Activated CD4-positive, alpha-beta T cell treated with anti-CD3 and anti-CD28 coated beads, Interleukin-10, Interleukin-2, amounts not matched to agents 100 ng/mL and 50 ng/mL, durations not matched to agents 16 hours and 8 hours (primary cell): ENCODE measurements around the gene TAL1.
"Not testable (repeated sequence)": the region's sequence is repeated elsewhere in the genome, so short reads cannot be mapped to it uniquely, and the experiment has no call there.

Experiments used
- DNase-seq: peaks from one replicate; pipeline ENCODE4 v3.0.0-alpha.2; 2020

The TAL1 gene

DNA sequence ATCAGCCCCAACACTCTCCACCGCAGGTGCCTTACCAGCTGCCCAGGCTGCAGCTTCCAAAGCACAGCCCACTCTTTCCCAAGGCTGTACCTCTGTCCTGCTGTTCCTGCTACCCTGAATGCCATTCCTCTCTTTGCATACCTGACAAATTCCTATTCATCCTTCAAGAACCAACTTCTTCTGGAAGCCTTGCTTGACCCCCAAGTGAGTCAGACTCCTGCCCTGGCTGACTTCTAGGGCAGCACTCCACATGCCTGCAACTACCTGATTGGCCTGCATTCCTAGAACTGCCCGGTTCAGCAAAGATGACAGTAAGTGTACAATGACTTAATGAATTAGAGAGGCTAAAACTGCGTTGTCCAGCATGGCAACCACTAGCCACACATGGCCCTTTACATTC is 21.4 kb downstream of the TAL1 start:
- DNase-seq, result no peak

DNA sequence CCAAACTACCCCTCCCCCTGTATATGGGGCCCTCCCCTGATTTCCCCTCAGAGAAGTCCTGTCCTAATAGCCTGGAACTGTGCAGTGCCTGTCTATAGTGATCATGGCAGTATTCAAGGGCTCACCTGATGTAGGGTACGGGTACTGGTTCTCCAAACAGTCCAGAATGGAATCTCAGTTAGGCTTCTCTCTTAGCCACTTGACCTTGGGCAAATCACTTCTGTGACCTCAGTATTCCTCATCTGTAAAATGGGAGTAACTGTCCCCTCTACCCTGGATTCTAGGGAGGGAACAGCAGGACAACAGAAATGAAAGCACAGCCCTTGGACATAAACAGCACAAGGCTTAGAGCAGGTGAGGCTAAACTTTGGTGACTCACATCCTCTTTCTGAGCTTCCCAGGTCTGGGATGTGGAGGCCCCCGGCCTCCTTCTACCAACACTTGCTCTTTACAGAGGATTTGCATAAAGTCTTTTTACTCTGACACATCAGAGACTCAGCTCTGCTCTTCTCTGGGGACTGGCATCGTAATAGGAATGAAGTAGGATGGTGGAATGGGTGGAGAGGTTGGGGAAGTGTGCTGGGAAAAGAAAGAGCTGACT is 22.2 kb downstream of the TAL1 start:
- no peak for DNase-seq

DNA sequence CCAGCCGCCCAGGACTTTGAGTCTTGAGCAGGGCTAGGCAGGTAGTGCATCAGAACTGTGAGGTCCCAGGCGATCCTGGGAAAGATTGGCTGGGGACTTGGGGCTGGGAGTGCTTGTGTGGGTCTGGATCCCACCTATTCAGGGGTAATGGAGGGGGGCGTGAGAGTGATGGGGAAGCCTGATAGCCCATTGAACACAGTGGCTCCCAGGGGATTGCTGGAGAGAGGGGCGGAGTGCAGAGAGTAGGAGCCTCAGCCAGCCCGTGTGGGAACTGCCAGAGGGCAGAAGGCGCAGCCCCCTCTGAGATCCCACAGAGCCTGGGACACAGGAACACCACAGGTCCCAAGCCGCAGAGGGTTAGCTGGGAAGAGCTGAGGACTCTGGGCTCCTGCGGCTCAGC is 22.9 kb downstream of the TAL1 start:
- DNase-seq, result no peak

DNA sequence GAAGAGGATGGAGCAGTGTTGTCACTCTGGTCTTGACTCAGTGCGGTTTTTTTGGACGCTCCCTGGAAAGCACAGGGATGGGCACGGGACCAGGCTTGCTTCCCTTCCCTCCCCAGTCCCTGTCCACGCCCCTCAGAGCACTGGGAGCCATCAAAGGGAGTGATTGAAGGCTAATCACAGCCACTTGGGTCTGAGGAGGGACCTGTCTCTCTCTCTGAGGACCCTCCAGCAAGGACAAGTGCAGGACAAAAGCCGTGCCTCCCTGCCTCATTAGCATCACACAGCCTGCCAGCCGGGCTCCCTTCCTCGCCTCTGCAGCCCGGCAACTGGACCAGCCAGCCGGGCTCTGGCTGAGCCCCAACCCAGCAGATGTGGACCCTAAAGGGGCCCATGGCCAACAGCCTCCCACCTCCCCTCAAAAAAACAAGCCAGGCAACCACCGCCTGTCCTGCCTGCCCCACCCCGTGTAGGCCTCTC is 23.6 kb downstream of the TAL1 start:
- no peak for DNase-seq

DNA sequence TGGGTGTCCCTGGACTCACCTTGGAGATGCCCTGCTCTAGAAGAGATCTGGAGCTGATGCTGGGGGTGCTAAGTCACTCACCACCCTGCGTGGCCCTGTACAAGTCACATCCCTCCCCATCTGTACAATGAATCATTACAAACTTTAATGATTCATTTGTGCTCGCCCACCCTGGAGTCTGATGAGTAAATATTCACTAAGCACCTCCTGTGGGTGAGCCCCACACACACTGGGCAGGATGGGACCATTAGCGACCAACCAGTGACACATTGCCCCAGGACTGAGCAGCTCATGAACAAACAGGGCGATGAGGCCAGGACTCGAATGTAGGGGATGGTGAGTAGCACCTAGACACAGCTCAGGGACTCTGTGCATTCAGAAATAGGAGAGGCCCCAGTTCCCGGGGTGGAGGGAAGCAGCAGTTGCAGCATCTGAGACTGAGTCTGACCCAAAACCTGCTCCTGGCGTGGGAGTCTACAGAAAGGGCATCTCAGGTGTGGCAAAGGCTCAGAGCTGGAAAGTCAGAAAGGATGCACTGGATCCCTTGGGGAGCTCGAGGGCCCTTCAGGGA is 24.1 kb downstream of the TAL1 start:
- peak; percentile 15 for DNase-seq

DNA sequence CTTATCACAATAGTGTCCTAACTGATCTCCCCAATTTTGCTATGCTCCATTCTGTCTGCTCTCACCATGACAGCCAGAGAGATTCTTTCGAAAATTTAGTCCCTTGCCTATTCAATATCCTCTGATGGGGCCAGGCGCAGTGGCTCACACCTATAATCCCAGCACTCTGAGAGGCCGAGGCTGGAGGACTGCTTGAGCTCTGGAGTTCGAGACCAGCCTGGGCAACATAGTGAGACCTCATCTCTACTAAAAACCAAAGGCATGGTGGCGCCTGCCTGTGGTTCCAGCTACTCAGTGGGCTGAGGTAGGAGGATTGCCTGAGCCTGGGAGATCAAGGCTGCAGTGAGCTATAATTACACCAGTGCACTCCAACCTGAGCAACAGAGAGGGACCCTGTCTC is 26.1 kb downstream of the TAL1 start:
- DNase-seq, result no peak

DNA sequence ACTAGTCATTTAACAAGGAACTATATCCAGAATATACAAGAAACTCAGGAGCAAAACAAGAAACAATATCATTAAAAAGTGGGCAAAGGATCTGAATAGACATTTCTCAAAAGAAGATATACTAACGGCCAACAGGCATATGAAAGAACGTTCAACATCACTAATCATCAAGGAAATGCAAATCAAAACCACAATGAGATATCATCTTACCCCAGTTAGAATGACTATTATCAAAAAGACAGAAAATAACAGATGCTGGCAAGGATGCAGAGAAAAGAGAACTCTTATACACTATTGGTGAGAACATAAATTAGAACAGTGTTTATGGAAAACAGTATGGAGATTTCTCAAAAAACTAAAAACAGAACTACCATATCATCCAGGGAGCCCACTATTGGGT is 28.5 kb downstream of the TAL1 start:
- DNase-seq, result not testable (repeated sequence)

DNA sequence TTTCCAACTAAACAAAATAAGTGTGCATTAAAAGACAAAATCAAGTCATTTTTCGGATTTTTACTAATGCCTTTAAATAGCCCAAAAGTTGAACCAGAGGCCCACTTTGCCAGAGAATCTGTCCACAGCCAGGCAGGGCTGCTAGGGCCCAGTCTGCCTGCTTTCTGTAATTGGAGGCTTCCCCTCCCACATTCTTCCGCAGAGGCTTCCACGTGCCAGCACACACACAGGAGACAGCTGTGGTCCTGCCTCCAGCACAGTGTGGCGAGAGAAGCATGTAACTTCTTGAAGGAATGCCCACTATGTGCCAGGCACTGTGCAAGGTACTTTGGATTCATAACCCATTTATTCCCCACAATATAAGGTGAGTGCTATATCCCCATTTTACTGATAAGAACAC is 30.8 kb downstream of the TAL1 start:
- no peak for DNase-seq

DNA sequence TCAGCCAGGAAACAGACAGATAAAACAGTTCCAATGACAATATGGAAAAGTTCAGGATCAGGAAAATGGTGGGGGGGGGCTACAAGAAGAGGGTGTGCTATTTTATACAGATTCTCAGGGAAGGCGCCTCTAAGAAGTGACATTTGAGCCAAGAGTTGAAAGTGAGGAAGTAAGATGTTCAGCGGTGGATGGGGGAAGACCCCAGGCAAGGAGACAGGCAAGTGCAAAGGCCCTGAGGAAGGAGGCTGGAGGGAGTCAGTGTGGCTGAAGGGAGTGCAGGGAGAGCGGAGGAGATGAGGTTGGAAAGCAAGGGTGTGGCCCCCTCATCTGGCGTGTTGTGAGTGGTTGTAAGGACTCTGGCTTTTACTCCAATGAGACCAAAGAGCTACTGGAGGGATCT is 33.8 kb downstream of the TAL1 start:
- no peak for DNase-seq

DNA sequence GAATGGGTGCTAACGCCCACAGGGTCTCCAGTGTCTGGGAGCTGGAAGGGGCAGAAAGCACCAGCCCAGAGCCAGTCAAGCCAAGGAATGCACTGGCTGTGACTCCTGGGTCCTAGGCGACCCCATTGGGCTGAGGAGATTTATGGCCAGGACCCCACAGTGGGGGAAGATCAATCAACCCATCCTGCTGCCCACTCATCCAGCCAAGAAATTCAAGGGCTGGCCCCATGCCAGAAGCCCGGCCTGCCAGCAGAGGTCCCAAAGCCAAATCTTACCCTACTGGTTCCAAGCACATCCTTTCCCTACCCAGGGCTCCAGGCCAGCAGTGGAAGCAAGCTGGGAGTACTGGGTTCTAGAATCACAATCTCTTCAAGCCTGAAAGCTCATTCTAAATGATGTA is 35.4 kb downstream of the TAL1 start:
- no peak for DNase-seq

DNA sequence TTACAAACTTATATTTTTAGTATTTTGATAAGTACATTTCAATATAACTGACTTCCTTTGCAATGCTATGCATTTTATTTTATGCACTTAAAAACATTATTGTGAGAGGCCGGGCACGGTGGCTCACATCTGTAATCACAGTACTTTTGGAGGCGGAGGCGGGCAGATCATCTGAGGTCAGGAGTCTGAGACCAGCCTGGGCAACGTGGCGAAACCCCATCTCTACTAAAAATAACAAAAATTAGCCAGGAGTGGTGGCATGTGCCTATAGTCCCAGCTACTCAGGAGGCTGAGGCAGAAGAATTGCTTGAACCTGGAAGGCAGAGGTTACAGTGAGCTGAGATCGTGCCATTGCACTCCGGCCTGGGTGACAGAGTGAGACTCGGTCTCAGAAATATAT is 36.0 kb downstream of the TAL1 start:
- DNase-seq, result not testable (repeated sequence)

DNA sequence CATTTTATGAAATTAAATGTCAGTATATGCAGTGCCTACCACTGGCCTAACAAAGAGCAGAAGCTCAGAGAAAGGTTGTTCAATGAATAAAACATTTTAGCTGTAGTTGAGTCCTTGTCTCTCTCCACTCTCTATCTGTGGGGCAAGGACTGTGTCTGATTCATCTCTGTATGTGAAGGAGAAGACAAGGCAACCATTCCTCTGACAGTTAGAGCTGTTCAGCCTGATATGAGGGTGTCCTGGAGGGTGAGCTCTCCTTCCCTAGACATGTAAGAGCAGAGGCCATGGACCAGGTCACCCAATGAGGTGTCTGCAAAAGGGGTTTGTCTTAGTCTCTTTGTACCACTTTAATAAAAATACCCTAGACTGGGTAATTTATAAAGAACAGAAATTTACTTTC is 37.7 kb downstream of the TAL1 start:
- DNase-seq, result no peak

DNA sequence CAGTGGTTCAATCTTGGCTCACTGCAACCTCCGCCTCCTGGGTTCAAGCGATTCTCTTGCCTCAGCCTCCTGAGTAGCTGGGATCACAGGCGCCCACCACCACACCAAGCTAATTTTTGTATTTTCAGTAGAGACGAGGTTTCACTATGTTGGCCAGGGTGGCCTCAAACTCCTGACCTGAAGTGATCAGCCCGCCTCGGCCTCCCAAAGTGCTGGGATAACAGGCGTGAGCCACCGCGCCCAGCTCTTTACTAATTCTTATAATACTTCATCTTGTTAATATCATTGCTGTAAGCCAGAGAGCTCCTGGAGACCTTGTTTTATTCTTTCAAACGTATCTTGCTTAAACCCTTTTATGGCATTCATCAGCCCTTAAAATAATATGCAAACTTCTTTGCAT is 38.5 kb downstream of the TAL1 start:
- not testable (repeated sequence) for DNase-seq

DNA sequence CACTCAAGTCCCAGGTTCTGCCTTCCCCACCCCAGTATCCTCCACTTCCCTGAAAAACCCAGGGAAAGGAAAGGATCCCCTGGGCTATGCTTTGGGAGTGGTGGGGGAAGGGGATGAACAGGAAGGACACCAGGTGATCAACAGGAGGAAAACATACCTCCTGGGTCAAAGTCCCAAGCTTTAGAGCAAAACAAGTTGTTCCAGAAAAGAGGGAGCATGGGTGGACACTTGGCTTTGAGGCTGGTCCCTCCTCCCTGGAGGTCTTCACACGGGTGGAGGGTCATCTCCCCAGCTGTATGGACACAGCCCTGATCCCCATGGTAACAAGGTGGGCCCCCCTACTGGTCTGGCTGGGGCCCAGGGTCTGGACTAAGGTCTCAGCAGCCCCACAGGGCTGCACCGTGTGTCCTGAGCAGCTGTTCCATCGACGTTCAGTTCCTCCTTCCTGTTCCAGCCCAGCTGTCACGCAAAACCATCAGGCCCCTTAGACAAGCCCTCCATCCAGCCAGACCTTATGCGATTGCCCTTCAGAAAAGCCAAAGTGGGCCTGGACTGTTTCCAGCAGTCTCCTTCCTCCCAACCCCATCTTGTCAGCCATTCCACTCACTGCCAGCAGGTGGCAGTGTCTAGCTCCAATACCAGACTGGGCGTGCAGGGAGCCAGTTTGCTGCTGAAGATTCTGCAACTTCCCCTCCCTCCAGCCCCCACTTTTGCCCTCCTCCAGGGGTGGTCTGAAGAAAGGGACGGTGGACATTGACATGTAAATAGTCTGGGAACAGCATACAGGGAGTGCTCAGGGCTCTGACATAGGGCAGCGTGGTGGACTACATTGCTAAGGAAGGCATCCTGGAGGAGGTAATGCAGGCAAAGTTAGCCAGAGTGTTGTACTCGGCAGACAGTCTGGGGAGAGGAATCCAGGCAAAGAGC is 39.3 kb downstream of the TAL1 start:
- DNase-seq, result peak; percentile 76

DNA sequence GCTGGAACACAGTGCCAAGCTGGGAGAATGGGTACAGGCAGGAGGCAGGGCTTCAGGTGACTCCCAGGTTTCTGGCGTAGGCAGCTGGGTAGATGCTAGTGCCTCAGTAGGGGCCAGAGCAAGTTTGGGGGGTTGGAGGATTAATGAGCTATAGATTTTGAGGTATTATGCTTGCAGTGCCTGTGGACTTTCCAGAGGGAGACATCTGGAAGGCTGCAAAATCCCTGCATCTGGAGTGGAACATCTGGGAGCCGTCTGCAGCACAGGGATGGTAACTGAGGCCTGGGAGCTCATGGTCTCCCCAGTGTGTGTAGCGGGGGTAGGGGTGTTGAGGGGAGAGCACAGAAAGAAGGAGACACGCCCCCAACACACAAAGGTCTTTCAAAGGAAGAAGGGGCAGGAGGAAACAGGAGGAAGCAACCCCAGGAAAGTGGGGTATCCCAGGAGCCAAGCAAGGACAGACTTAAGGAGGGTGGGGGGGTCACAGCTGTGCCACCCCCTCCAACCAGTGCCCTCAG is 40.0 kb downstream of the TAL1 start:
- DNase-seq, result no peak

DNA sequence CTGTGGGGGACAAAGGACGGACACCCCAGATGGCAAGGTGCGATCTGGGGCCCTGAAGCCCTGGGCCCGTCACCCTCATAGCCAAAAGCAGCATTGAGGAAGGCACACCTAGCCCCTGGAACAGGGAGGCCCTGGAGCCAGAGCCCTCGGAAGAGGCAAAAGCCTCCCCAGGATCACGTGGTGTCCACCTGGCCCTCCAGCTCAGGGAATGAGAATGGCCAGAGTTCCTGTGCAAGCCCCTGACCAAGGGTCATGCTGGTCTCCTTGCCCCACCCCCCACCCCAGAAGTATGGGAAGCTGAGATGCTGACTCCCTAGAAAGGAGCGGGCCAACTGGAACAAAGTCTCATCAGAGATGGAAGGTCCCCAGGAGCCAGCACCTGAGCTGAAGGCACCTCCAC is 41.2 kb downstream of the TAL1 start:
- no peak for DNase-seq

DNA sequence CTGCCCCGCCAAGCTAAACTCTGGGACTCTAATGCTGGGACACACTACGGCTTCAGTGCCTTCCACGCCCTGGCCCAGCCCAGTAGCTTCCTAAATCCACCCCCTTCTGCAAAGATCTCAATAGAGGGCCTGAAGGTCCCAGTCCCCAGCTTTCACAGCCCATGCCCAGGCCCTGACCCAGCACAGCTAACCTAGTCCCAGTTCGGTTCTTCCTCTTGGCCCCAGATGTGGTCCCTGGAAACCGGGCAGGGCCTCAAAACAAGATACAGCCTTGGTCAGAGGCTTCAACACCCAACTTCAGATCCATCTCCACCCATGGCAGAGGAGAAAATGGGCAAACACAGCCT is 41.5 kb downstream of the TAL1 start:
- no peak for DNase-seq

DNA sequence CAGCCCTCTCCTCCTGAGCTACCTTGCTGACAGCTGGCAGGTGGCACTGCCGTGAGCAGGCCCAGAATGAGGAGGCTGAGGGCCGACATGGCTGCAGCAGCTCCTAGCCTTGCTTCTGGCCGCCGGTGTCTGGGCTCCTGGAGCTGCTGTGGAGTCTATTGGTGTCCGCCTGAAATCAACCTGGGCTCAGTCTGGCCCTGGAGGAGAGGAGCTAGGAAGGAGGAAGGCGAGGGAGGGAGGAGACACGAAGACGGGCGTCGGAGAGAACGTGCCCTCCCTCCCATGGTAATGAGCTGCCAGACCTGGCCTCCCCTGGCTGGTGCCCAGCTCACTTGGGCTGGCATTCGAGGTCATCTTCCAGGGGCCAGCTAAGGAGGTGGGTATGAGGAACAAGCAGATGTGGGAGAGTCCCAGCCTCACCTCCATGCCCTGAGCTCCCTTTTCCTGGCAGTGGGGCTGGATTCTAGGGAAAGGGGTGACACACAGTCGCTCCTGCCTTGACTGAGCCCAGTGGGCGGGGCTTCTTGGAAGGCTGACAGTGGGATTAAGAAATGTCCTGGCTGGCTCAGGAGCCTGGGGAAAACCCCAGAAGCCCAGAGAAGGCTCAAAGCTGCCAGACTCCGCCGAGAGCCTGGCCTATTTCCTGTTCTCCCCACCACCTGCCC is 42.0 kb downstream of the TAL1 start, which contains the start of gene PDZK1IP1:
TSS of gene PDZK1IP1 (minus strand) at position 193 of the 665 bp plus-strand sequence. CDS start at position 89, 104 bp downstream.
- DNase-seq, result no peak

DNA sequence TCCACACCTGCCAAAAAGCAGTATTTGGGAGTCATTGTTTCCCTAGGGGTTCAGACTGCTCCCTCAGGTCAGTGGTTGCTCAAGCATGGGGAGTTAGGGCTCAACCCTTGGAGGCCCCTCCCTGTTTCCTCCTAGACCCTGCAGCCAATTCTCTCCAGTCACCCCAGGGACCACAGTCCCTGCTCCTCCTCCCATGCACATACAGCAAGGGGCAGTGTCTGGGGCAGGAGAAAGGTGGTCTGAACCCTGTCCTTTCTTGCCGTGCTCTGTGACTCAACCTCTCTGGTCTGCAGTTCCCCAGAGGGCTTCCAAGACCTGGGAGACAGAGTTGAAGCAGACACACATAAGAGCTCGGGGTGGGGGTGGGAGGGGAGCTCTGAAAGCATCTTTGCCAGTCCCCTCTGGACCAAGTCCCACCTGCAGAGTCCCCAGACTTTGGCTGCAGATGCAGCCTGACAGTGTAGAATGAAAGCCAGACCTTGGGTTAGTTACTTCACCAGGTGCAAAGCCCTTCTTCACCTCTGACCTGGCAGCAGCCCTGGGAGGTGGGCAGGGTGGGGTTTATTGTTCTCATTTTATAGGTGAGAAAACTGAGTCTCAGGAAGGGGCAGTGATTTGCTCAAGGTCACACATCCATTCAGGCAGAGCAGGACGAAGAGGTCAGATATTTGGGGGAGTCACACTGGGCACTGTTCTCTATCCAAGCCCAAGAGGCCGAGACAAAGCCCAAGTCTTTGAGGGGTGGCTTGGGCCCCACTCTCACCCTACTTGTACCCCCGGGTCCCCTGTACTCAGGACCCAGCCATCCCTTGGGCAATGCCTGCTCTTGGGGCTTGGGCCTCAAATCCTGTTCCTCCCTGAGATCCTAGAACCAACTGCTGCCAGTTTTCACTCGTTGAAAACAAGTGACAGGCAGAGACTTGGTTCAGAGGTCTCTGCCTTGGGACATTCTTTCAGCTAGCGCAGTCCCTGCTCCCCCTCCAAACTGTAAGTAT is 42.9 kb downstream of the TAL1 start:
- no peak for DNase-seq

DNA sequence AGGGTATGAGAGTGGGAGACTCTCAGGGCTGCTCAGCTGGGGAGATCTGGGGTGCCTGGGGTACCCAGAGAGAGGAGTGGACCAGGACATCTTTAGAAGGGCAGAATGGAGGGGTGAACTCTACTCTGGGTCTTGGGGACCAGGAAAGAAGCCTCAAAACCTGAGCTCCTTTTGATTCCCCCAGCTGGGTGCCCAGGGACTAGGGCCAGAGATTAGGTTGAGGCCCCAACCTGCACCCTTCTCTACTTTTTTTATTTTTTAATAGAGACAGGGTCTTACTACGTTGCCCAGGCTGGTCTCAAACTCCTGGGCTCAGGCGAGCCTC is 44.1 kb downstream of the TAL1 start:
- DNase-seq, result no peak

DNA sequence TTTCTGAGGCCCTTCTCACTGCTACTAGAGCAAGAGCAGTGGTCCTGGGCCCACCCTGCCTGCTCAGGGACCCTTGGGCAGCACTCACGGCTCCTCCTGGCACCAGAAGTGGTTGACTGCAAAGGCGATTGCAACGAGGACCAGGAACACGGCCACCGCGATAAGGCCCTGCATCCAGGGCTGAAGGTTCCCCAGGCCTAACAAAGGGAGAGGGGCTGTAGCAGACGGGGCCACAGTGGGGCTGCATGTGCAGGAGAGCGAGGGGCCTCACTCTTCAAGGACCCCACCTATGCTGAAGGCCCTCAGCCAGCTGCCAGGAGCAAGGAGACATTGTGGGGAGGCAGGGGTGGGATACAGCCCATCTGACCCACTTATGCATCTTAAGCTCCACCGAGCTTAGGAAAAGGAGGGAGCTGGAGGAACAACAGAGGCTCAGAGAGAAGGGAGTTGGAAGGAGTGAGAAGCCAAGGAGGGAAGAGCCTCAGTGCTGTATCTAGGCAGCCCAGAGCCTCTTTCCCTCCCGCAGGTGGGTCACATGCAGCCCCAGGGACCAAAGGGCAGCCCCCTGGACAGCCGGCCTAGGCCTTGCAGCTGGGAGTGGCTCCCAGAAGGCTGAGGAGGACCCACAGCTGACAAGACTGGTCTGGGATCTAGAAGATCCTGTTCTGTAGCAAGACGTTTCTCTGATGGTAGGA is 44.6 kb downstream of the TAL1 start:
- DNase-seq, result no peak
